HL-60 (cell line): ENCODE data around the gene CCDC51.
A peak's percentile ranks its signal among the peaks of the same experiment; 100 is the strongest.

Source experiments
- DNase-seq, 2 experiments: peaks; one replicate each; pipeline ENCODE4 v3.0.0-alpha.2; 2010 to 2020; ENCODE audit warnings: low read depth in 1 of 2, low spot score in 1 of 2
- H3K27ac ChIP-seq: fragments of 250-450 bp; sonication (Bioruptor Pico); replicated peaks from 2 replicates; pipeline ENCODE4 v1.5.1; 2020; ENCODE audit warnings: mild to moderate bottlenecking, moderate library complexity
- H3K27me3 ChIP-seq: fragments of 250-450 bp; sonication (Bioruptor Pico); 2 replicates; pipeline ENCODE4 v1.5.1; 2021; ENCODE audit warnings: mild to moderate bottlenecking, moderate library complexity; ENCODE audit not compliant: insufficient read depth, poor library complexity, severe bottlenecking
- H3K4me3 ChIP-seq: replicated peaks from 2 replicates; pipeline ENCODE4 v1.5.1; 2011; ENCODE audit warnings: mild to moderate bottlenecking, control low read depth, low read length; ENCODE audit not compliant: insufficient read depth
- CTCF ChIP-seq: IDR thresholded peaks from one replicate; pipeline ENCODE4 v1.5.1; 2011; ENCODE audit warnings: low read length, control low read depth, inconsistent platforms; ENCODE audit not compliant: insufficient read depth
- GABPA ChIP-seq: IDR thresholded peaks from 2 replicates; pipeline ENCODE4 v1.6.1; 2012; ENCODE audit warnings: low read depth
- POLR2AphosphoS5 ChIP-seq: IDR thresholded peaks from 2 replicates; pipeline ENCODE4 v1.6.1; 2012; ENCODE audit warnings: low read depth
- SPI1 ChIP-seq: IDR thresholded peaks from 2 replicates; pipeline ENCODE4 v1.6.1; 2012; ENCODE audit warnings: low read depth, mild to moderate bottlenecking, borderline replicate concordance
- TF ChIP-seq, protein P1 (sequence below): IDR thresholded peaks from 2 replicates; pipeline ENCODE4 v1.6.1; 2012; ENCODE audit warnings: low read depth; ENCODE audit not compliant: insufficient replicate concordance

CCDC51 gene

GRCh38 chr3:48472673-48472922, 32.7 kb upstream of the CCDC51 start:
- Histone ChIP-seq H3K4me3 (peak overlapping the region; percentile 76), H3K27me3 (no peaks in the 10 kb centered on the region), H3K27ac (peak overlapping the region; percentile 82)
- TF ChIP-seq CTCF = no peak
- TF ChIP-seq, protein P1, sequence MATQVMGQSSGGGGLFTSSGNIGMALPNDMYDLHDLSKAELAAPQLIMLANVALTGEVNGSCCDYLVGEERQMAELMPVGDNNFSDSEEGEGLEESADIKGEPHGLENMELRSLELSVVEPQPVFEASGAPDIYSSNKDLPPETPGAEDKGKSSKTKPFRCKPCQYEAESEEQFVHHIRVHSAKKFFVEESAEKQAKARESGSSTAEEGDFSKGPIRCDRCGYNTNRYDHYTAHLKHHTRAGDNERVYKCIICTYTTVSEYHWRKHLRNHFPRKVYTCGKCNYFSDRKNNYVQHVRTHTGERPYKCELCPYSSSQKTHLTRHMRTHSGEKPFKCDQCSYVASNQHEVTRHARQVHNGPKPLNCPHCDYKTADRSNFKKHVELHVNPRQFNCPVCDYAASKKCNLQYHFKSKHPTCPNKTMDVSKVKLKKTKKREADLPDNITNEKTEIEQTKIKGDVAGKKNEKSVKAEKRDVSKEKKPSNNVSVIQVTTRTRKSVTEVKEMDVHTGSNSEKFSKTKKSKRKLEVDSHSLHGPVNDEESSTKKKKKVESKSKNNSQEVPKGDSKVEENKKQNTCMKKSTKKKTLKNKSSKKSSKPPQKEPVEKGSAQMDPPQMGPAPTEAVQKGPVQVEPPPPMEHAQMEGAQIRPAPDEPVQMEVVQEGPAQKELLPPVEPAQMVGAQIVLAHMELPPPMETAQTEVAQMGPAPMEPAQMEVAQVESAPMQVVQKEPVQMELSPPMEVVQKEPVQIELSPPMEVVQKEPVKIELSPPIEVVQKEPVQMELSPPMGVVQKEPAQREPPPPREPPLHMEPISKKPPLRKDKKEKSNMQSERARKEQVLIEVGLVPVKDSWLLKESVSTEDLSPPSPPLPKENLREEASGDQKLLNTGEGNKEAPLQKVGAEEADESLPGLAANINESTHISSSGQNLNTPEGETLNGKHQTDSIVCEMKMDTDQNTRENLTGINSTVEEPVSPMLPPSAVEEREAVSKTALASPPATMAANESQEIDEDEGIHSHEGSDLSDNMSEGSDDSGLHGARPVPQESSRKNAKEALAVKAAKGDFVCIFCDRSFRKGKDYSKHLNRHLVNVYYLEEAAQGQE = peak; percentile 21
- no peak for TF ChIP-seq GABPA
- TF ChIP-seq POLR2AphosphoS5 = no peak
- no peak for TF ChIP-seq SPI1
- DNase-seq = no peak

DNA sequence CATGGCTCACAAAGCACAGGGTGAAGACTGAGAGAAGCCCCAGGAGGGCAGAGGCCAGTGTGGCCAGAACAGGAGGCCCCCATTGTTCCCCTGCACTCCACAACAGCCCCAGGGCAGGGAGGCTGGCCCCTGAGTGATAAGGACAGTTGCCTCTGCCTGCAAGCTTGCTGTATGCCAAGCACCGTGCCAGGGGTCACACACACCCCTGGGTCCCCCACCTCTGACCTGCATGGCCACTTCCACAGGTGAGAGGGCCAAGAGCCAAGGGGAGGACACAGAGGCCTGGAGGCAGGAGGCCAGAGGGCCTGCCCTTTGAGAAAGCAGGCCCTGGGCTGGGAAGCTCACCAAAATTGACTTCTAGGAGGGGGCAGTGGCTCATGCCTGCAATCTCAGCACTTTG, 30.4 kb upstream of the CCDC51 start:
- Histone ChIP-seq H3K4me3 (no peak overlapping the region), H3K27ac (peak overlapping the region; percentile 22; the same call in 1 of the 2 replicates), H3K27me3 (no peaks in the 10 kb centered on the region)
- DNase-seq = no peak
- no peak for TF ChIP-seq GABPA
- TF ChIP-seq POLR2AphosphoS5 = no peak
- TF ChIP-seq CTCF = no peak
- TF ChIP-seq, protein P1 = no peak
- TF ChIP-seq SPI1 = no peak

- no peak for DNase-seq
- TF ChIP-seq CTCF = no peak
- no peak for TF ChIP-seq SPI1
- TF ChIP-seq POLR2AphosphoS5 = no peak
- TF ChIP-seq GABPA = no peak
- TF ChIP-seq, protein P1 = no peak
- Histone ChIP-seq H3K4me3 (no peak overlapping the region), H3K27ac (no peak overlapping the region), H3K27me3 (no peaks in the 10 kb centered on the region)
Observed at GRCh38 chr3:48469046-48469915, 29.4 kb upstream of the CCDC51 start.
